Measurements from ENCODE around the gene SRPK2. TPM values are rescaled to one million over a fixed set of nuclear protein-coding genes. Genes with fewer than 3 reads are reported as not detected.

SRPK2 gene
- total RNA-seq, 1 experiment from 2014 or later: 21.6 TPM

DNA sequence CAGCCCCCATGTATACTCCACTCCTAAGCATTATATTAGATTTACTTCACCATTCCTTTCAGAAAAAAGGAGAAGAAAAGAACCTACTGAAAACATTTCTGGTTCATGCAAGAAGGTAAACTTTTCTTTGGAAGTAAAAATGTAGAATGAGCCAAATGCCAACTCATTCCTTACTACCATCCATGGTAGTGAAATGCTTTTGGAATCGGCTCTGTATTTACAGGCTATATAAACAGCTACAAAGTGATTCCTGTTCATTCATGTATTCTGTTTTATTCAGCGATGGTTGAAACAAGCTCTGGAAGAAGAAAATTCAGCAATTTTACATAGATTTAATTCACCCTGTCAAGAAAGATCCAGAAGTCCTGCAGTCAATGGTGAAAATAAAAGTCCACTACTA, 283.1 kb downstream of the SRPK2 start:
- BruUV-seq (replicated peaks): no TSS peak

DNA sequence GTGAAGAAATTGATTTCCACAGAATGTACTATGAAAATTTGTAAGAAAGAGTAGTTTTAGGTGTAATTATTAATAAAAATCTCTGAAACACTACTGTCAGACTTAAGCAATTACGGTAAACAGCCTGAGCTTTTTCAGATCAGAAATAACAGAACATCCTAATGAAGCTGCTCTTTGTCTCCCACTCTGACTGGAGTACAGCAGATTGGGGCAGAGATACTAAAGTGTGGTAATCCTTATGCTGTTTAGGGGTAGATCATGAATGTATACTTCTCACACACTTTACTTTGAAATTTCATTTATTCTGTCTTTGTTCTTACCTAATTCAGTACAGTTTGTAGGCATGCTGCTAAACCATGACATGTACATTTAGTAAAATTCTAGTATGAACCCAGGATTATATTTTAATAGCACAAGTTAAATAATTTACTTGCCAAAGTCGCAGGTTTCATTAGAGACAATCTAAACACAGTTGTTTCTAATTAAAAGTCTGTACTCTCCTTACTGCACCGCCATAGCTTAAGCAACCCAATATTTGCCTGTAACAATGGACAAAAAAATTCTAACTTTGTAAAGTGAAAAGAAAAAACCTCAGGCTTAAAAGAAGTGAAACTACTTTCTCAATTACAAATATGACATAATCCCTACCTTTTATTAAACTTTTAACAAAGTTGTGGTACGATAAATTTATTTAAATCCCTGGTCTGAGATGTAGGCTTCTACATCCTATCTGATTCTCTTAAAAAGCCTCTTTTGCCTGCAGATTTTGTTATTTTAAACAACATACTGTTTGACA, 286.0 kb downstream of the SRPK2 start:
- Histone ChIP-seq H3F3A (ENCODE audit: low read length, unreplicated experiment) (peaks cover 11% of the 10 kb centered on the region), H3K27ac (ENCODE audit: low read length) (no peak overlapping the region), H3K4me2 (ENCODE audit: low read length) (no peak overlapping the region), H3K9me2 (replicated peaks; ENCODE audit: low read length) (no peaks in the 10 kb centered on the region), H3K9ac (ENCODE audit: low read length) (no peak overlapping the region), H3K9me3 (ENCODE audit: low read length) (no peaks in the 10 kb centered on the region), H3K4me3 (ENCODE audit: low read length) (no peak overlapping the region), H3K79me2 (ENCODE audit: low read length) (no peaks in the 10 kb centered on the region), H2AFZ (ENCODE audit: low read length) (no peak overlapping the region), H3K36me3 (ENCODE audit: low read depth, low read length) (peaks cover 39% of the 10 kb centered on the region), H3K4me1 (ENCODE audit: insufficient read depth, low read length) (peaks cover 26% of the 10 kb centered on the region), H3K27me3 (ENCODE audit: low read length) (no peaks in the 10 kb centered on the region), H4K20me1 (ENCODE audit: low read length) (no peaks in the 10 kb centered on the region)
- intact Hi-C loops (cut with micrococcal nuclease): no loop called here
- no TSS peak for BruUV-seq (replicated peaks)
- ATAC-seq (no peak), DNase-seq (no peak)
- TF ChIP-seq, protein P1, sequence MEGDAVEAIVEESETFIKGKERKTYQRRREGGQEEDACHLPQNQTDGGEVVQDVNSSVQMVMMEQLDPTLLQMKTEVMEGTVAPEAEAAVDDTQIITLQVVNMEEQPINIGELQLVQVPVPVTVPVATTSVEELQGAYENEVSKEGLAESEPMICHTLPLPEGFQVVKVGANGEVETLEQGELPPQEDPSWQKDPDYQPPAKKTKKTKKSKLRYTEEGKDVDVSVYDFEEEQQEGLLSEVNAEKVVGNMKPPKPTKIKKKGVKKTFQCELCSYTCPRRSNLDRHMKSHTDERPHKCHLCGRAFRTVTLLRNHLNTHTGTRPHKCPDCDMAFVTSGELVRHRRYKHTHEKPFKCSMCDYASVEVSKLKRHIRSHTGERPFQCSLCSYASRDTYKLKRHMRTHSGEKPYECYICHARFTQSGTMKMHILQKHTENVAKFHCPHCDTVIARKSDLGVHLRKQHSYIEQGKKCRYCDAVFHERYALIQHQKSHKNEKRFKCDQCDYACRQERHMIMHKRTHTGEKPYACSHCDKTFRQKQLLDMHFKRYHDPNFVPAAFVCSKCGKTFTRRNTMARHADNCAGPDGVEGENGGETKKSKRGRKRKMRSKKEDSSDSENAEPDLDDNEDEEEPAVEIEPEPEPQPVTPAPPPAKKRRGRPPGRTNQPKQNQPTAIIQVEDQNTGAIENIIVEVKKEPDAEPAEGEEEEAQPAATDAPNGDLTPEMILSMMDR (conservative IDR thresholded peaks at IDR 0.05; ENCODE audit: low read depth, low read length): no peak
- TF ChIP-seq EZH2phosphoT487 (IDR thresholded peaks at IDR 0.05; ENCODE audit: borderline replicate concordance, low read length) (no peak), EZH2 (IDR thresholded peaks at IDR 0.05; ENCODE audit: low read length, unreplicated experiment) (no peak)
- POLR2A ChIA-PET (ENCODE audit: unreplicated experiment): interaction anchor here (0.6 kb wide), 1 partner anchor 132 kb away, joined by 4 read pairs; no protein-coding TSS in a partner anchor
- CTCF ChIA-PET: no interaction called here

More for the DNA sequence above, 283.1 kb downstream of the SRPK2 start:
- no peak overlapping the region for H3K9ac ChIP-seq (ENCODE audit: low read length)
- no peaks in the 10 kb centered on the region for H3K9me3 ChIP-seq (ENCODE audit: low read length)
- ChIA-PET POLR2A (ENCODE audit: unreplicated experiment) (no interaction called here), CTCF (no interaction called here)
- no peak overlapping the region for H3K4me2 ChIP-seq (ENCODE audit: low read length)
- DNase-seq (no peak), ATAC-seq (no peak)
- no peak overlapping the region for H3K4me3 ChIP-seq (ENCODE audit: low read length)
- no peak overlapping the region for H3K27ac ChIP-seq (ENCODE audit: low read length)
- TF ChIP-seq EZH2 (IDR thresholded peaks at IDR 0.05; ENCODE audit: low read length, unreplicated experiment): no peak
- peaks cover 50% of the 10 kb centered on the region for H3K36me3 ChIP-seq (ENCODE audit: low read depth, low read length)
- no peak overlapping the region for H2AFZ ChIP-seq (ENCODE audit: low read length)
- no peaks in the 10 kb centered on the region for H3F3A ChIP-seq (ENCODE audit: low read length, unreplicated experiment)
- no peaks in the 10 kb centered on the region for H3K27me3 ChIP-seq (ENCODE audit: low read length)
- H3K4me1 ChIP-seq (ENCODE audit: insufficient read depth, low read length): no peaks in the 10 kb centered on the region
- no peaks in the 10 kb centered on the region for H3K9me2 ChIP-seq (replicated peaks; ENCODE audit: low read length)
- no peaks in the 10 kb centered on the region for H4K20me1 ChIP-seq (ENCODE audit: low read length)
- intact Hi-C loops (cut with micrococcal nuclease): no loop called here
- no peaks in the 10 kb centered on the region for H3K79me2 ChIP-seq (ENCODE audit: low read length)

DNA sequence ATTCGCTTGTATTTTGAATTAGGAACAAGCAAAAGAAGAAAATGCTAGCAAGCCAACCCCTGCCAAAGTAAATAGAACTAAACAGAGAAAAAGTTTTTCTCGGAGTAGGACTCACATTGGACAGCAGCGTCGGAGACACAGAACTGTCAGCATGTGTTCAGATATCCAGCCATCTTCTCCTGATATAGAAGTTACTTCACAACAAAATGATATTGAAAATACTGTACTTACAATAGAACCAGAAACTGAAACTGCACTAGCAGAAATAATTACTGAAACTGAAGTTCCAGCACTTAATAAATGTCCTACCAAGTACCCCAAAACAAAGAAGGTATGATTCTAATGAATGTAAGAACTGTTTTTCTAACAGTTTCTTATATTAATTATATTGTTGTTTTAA, 286.9 kb downstream of the SRPK2 start:
- H3K36me3 ChIP-seq (ENCODE audit: low read depth, low read length): peaks cover 34% of the 10 kb centered on the region
- ATAC-seq: no peak
- ChIA-PET POLR2A (ENCODE audit: unreplicated experiment) (interaction anchor here (0.6 to 0.7 kb wide), 2 partner anchors 85 to 131 kb away, joined by 4 to 15 read pairs; no protein-coding TSS in a partner anchor), CTCF (no interaction called here)
- no peak for TF ChIP-seq EZH2phosphoT487 (IDR thresholded peaks at IDR 0.05; ENCODE audit: borderline replicate concordance, low read length)
- TF ChIP-seq, protein P1 (conservative IDR thresholded peaks at IDR 0.05; ENCODE audit: low read depth, low read length): no peak
- TF ChIP-seq EZH2 (IDR thresholded peaks at IDR 0.05; ENCODE audit: low read length, unreplicated experiment): no peak
- no peaks in the 10 kb centered on the region for H4K20me1 ChIP-seq (ENCODE audit: low read length)
- H3K9me2 ChIP-seq (replicated peaks; ENCODE audit: low read length): no peaks in the 10 kb centered on the region
- peaks cover 14% of the 10 kb centered on the region for H3F3A ChIP-seq (ENCODE audit: low read length, unreplicated experiment)
- H2AFZ ChIP-seq (ENCODE audit: low read length): no peak overlapping the region
- DNase-seq: no peak
- no peak overlapping the region for H3K27ac ChIP-seq (ENCODE audit: low read length)
- no peak overlapping the region for H3K9ac ChIP-seq (ENCODE audit: low read length)
- H3K27me3 ChIP-seq (ENCODE audit: low read length): no peaks in the 10 kb centered on the region
- no peak overlapping the region for H3K4me2 ChIP-seq (ENCODE audit: low read length)
- H3K4me1 ChIP-seq (ENCODE audit: insufficient read depth, low read length): peaks cover 35% of the 10 kb centered on the region
- no TSS peak for BruUV-seq (replicated peaks)
- no peaks in the 10 kb centered on the region for H3K79me2 ChIP-seq (ENCODE audit: low read length)
- no peaks in the 10 kb centered on the region for H3K9me3 ChIP-seq (ENCODE audit: low read length)
- H3K4me3 ChIP-seq (ENCODE audit: low read length): no peak overlapping the region
- intact Hi-C loops (cut with micrococcal nuclease): no loop called here

Measured in PC-3 (cell line).